GM12878 (cell line): Measurements from ENCODE around the gene CDC37. TPM values are rescaled to one million over a fixed set of nuclear protein-coding genes. Genes with fewer than 3 reads are reported as not detected.

Experiments used
- ASH2L ChIP-seq: fragments of 300-600, 200-600 bp; sonication (generic); IDR thresholded peaks from 2 replicates; pipeline ENCODE4 v1.6.1; 2017; ENCODE audit warnings: low read depth, mild to moderate bottlenecking, borderline replicate concordance
- BMI1 ChIP-seq: fragments of 450-650 bp; IDR thresholded peaks from 2 replicates; pipeline ENCODE4 v1.6.1; 2016; ENCODE audit warnings: mild to moderate bottlenecking, moderate library complexity, borderline replicate concordance
- CREM ChIP-seq: IDR thresholded peaks from 2 replicates; pipeline ENCODE4 v1.6.1; 2014; ENCODE audit warnings: antibody characterized with exemption, low read depth
- E2F4 ChIP-seq: IDR thresholded peaks from 2 replicates; pipeline ENCODE4 v1.6.1; 2012; ENCODE audit warnings: low read depth, low read length, improper control_type of control experiment
- ETV6 ChIP-seq, 2 experiments: fragments of 450-650 bp in 1 of 2; IDR thresholded peaks in 1 of 2; conservative IDR thresholded peaks in 1 of 2; 2 replicates each; pipeline ENCODE4 v1.6.1; 2014; ENCODE audit warnings: antibody characterized with exemption in 1 of 2, borderline replicate concordance in 1 of 2, low read depth in 1 of 2, mild to moderate bottlenecking in 1 of 2, moderate library complexity in 1 of 2
- IRF4 ChIP-seq: IDR thresholded peaks from 2 replicates; pipeline ENCODE4 v1.6.1; 2011; ENCODE audit warnings: low read depth, low read length
- IRF5 ChIP-seq: fragments of 450-650 bp; IDR thresholded peaks from 2 replicates; pipeline ENCODE4 v1.6.1; 2017; ENCODE audit warnings: borderline replicate concordance
- NFYA ChIP-seq: IDR thresholded peaks from 2 replicates; pipeline ENCODE4 v1.6.1; 2011; ENCODE audit warnings: low read depth, mild to moderate bottlenecking, low read length, improper control_type of control experiment, borderline replicate concordance
- NR2C1 ChIP-seq: fragments of 450-650 bp; IDR thresholded peaks from 2 replicates; pipeline ENCODE4 v1.6.1; 2017; ENCODE audit warnings: antibody characterized with exemption, mild to moderate bottlenecking, moderate library complexity
- PBX3 ChIP-seq: IDR thresholded peaks from 2 replicates; pipeline ENCODE4 v1.6.1; 2011; ENCODE audit warnings: mild to moderate bottlenecking, low read depth, low read length, moderate library complexity; ENCODE audit not compliant: insufficient replicate concordance
- PML ChIP-seq: IDR thresholded peaks from 2 replicates; pipeline ENCODE4 v1.6.1; 2012; ENCODE audit warnings: low read length, inconsistent platforms
- RELA ChIP-seq: fragments of 450-650 bp; IDR thresholded peaks from 2 replicates; pipeline ENCODE4 v1.8.0; 2014; ENCODE audit warnings: borderline replicate concordance; ENCODE audit not compliant: partially characterized antibody
- RFX5 ChIP-seq: IDR thresholded peaks from 2 replicates; pipeline ENCODE4 v1.6.1; 2011; ENCODE audit warnings: low read depth, low read length, improper control_type of control experiment
- SMARCA5 ChIP-seq: fragments of 450-650 bp; IDR thresholded peaks from 2 replicates; pipeline ENCODE4 v1.6.1; 2017; ENCODE audit warnings: mild to moderate bottlenecking
- SPI1 ChIP-seq: IDR thresholded peaks from 2 replicates; pipeline ENCODE4 v1.6.1; 2011; ENCODE audit warnings: low read depth, mild to moderate bottlenecking, low read length, moderate library complexity, borderline replicate concordance; ENCODE audit not compliant: insufficient read depth
- TARDBP ChIP-seq: IDR thresholded peaks from 2 replicates; pipeline ENCODE4 v1.6.1; 2016; ENCODE audit warnings: borderline replicate concordance
- TCF3 ChIP-seq: IDR thresholded peaks from 2 replicates; pipeline ENCODE4 v1.6.1; 2012; ENCODE audit warnings: low read depth, mild to moderate bottlenecking, low read length, borderline replicate concordance; ENCODE audit not compliant: insufficient read depth
- ZBTB11 ChIP-seq: fragments of 450-650 bp; formaldehyde crosslinking; IDR thresholded peaks from 2 replicates; pipeline ENCODE4 v1.5.0; 2022; ENCODE audit warnings: mild to moderate bottlenecking, missing genetic modification characterization
- ZNF622 ChIP-seq: fragments of 450-650 bp; IDR thresholded peaks from 2 replicates; pipeline ENCODE4 v1.6.1; 2017; ENCODE audit warnings: mild to moderate bottlenecking, inconsistent platforms
- polyA plus RNA-seq, 11 experiments: library from polyadenylated mRNA; depleted of rRNA in 4 of 11; unstranded in 6 of 11; stranded (reverse) in 5 of 11; fragments of >200 nt; fragmentation: Nextera tagmentation in 4 of 11; fragmentation: Illumina TruSeq in 1 of 11; extraction: Ambion mirVana in 4 of 11; extraction: Trizol in 1 of 11; gene quantifications; 1 replicate in 1 of 11; 2 replicates in 10 of 11; pipeline versions ENCODE4 v1.2.1 to v1.2.3, GENCODE V29; 2011 to 2016; ENCODE audit warnings: inconsistent platforms in 2 of 11, missing spikeins in 2 of 11, low read depth in 1 of 11
- total RNA-seq, 4 experiments: library from RNA; depleted of rRNA in 3 of 4; stranded (reverse); fragments of >200 nt in 3 of 4; fragmentation: Illumina TruSeq in 1 of 4; extraction: Trizol in 1 of 4; gene quantifications; 2 replicates each; pipeline versions ENCODE4 v1.2.1 to v1.2.3, GENCODE V29; 2013 to 2021

Gene CDC37
- total and polyA plus RNA-seq, 10 of the 15 experiments (the other 5 are each of a cell fraction or from before 2014, with no cell fraction given) = 4.7 to 265 (median 176) TPM

- TF ChIP-seq NFYA (no peak), TCF3 (no peak), IRF4 (no peak), ZBTB11 (CRISPR knock-in tag) (no peak), BMI1 (no peak), RELA (no peak), ZNF622 (no peak), TARDBP (0 out of 2 replicates have a peak, but pooled peaks have one; percentile 28), E2F4 (no peak), SPI1 (no peak), NR2C1 (no peak), IRF5 (peak; percentile 62; the same call in 1 of the 2 replicates), ASH2L (no peak), PML (no peak), PBX3 (peak; percentile 87), ETV6 (conservative IDR thresholded peaks at IDR 0.05 in 1 of 2, IDR thresholded peaks at IDR 0.05 in 1 of 2; ENCODE audit: borderline replicate concordance in 1 of 2, low read depth in 1 of 2) (no peak), RFX5 (no peak), SMARCA5 (0 out of 2 replicates have a peak, but pooled peaks have one; percentile 27), CREM (peak; percentile 49; the same call in 1 of the 2 replicates)
These were observed 16.5 kb upstream of the CDC37 start (continued) for GRCh38 chr19:10419646-10420443.
